ENCODE measurements around the gene ANKRD18B.
"Not testable (repeated sequence)": the region's sequence is repeated elsewhere in the genome, so short reads cannot be mapped to it uniquely, and the experiment has no call there.

The ANKRD18B gene

GRCh38 chr9:33535541-33535940, 11.5 kb downstream of the ANKRD18B start:
- DNase-seq: no peak

- DNase-seq: not testable (repeated sequence)
Observed at GRCh38 chr9:33543463-33543862, 19.4 kb downstream of the ANKRD18B start.

DNA sequence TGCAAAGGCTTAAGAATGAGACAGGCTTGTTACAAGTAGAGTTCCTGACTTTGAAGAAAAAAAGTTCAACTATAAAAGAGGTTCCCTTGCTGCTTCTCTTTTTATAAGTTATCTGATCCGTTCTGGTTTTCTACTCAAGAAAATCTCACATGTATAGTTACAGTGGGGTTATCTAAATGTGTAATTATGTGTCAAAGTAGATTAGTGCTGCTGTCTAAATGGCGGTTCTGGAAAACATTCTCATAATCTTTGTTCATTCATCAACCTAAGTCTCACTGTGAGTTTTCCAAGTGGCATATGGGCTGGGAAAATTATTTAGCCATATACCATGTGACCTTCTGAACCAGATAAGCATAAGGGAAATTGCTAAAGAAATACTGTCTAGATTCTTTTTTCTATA, 21.7 kb downstream of the ANKRD18B start:
- DNase-seq: not testable (repeated sequence)

DNA sequence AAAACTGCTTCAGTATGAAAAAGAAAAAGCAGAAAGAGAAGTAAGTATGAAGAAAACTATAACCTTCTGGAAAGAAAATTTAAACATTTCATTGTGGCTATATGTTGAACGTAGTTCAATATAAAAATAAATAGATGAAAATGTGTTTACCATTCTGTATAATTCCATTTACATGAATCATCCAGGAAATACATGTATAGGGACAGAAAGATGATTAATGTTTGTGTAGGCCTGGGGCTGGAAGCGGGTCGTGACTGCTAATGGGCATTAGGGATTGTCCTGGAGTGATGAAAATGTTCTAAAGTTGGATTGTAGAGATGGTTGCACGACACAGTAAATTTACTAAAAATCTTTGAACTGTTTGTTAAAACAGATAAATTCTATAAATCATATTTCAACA, 24.8 kb downstream of the ANKRD18B start:
- not testable (repeated sequence) for DNase-seq

DNA sequence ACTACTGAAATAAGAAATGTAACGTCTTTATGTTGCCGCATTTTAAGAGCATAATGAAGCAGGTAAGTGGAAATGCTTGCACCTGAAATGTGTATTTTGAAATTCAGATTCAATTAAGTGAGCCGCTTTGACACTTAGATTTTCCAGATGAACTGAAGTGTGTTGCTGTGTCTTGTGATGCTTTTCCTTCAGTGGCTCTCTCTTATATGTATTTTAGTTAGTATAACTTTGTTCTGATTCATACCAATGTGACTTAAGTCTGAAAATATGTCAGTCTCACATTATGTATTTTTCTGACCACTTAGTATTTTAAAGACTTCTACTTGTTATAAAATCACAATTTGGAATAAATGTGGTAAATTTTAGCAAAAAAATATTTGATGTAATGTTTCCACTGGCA, 25.4 kb downstream of the ANKRD18B start:
- DNase-seq: not testable (repeated sequence)

GRCh38 chr9:33551183-33551582, 27.1 kb downstream of the ANKRD18B start:
- not testable (repeated sequence) for DNase-seq

GRCh38 chr9:33552315-33552725, 28.3 kb downstream of the ANKRD18B start:
- peak; percentile 79 for DNase-seq

DNA sequence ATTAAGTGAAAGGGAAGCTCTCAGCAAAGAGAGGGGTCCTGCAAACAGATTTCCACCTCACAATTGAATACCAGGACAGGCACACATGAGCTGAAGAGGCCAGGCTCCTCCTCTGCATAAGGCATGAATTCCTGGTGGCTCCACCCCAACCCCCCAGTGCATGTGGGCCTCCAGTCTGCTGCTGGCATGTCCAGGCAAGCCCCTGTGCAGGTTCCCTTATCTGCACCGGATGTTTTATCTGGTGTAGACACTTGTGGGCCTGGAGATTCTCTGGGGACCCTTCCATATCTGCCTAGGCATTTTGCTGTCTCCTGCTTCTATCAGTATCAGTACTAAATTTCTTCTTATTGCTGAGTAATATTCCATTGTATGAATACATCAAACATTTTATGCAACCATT, 36.2 kb downstream of the ANKRD18B start:
- not testable (repeated sequence) for DNase-seq

DNA sequence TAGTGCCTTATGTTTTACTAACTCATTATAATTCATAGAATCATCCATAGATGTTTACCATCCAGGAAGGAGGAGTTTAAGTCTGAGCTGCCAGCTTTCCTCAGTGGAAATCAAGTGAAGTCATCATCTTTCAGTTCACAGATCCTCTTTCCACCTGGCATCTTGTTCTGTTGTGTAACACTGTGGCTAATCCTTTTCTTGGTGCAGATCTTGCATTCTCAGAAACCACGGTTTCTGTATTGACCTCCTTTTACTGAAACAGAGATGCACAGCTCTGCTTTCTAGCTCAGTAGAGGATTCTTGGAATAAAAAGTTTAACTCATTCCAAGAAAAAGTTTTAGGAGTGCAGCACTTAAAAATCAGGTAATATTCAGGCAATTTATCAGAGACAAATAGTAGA, 38.1 kb downstream of the ANKRD18B start:
- DNase-seq: peak; percentile 58

GRCh38 chr9:33567776-33568175, 43.7 kb downstream of the ANKRD18B start:
- not testable (repeated sequence) for DNase-seq

DNA sequence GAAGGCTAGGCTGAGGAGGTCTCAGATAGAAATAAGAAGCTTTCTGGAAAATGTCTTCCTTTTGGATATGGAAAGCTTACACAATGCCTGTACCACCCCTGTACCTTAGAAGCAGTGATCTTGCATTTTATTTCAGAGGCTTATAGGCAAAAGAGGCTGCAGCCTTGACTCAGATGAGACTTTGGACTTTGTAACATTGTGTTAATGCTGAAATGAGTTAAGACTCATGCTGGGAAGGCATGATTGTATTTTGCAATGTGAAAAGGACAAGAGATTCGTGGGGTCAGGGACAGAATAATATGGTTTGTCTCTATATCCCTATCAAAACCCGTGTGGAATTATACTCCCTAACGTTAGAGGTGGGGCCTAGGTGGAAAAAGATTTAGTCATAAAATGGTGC, 53.7 kb downstream of the ANKRD18B start:
- not testable (repeated sequence) for DNase-seq

GRCh38 chr9:33579996-33580395, 55.9 kb downstream of the ANKRD18B start:
- DNase-seq: not testable (repeated sequence)

- not testable (repeated sequence) for DNase-seq
Observed at GRCh38 chr9:33582686-33583085, 58.6 kb downstream of the ANKRD18B start.

- not testable (repeated sequence) for DNase-seq
Observed at GRCh38 chr9:33586128-33586527, 62.1 kb downstream of the ANKRD18B start.

DNA sequence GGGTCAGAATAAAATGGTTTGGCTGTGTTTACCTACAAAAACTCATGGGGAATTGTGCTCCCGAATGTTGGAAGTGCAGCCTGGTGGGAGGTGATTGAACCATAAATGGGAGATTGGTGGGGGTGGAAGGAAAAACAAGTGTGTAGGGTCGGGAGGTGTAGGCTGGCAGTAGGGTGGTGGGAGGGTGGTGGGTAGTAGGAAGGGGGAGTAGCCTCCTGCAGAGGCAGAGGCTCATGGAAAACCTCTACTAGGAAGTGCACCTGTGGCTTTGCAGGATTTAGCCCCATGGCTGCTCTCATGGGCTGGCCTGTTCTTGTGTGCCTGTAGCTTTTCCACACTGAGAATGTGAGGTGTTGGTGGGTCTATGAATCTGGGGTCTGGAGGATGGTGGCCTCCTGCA, 63.7 kb downstream of the ANKRD18B start:
- DNase-seq: not testable (repeated sequence)

DNA sequence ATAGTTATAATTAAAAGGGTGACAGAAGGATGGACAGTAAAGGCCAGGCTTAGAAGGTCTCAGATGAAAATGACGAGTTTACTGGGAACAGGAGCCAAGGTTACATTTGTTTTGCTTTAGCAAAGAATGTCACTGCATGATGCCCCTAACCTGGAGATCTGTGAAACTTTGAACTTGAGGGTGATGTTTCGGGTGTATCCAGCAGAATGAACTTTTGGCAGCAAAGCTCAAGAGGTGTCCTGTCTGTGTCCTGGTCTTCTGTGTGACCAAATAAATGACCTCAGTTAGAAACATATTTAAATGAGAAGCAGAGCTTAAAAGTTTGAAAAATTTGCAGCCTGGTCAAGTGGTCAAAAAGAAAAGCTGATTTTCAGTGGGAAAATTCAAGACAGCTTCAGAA, 64.8 kb downstream of the ANKRD18B start:
- DNase-seq: not testable (repeated sequence)

GRCh38 chr9:33590857-33591256, 66.8 kb downstream of the ANKRD18B start:
- not testable (repeated sequence) for DNase-seq

- not testable (repeated sequence) for DNase-seq
Observed at GRCh38 chr9:33596974-33597373, 72.9 kb downstream of the ANKRD18B start.

GRCh38 chr9:33597386-33597785, 73.3 kb downstream of the ANKRD18B start:
- peak; percentile 8 for DNase-seq

- DNase-seq: not testable (repeated sequence)
Observed at GRCh38 chr9:33598796-33599379, 74.8 kb downstream of the ANKRD18B start.

DNA sequence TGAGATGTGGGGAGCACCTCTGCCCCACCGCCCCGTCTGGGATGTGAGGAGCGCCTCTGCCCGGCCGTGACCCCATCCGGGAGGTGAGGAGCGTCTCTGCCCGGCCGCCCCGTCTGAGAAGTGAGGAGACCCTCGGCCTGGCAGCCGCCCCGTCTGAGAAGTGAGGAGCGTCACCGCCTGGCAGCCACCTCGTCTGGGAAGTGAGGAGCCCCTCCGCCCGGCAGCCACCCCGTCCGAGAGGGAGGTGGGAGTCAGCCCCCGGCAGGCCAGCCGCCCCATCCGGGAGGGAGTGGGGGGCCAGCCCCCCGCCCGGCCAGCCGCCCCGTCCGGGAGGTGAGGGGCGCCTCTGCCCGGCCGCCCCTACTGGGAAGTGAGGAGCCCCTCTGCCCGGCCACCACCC, 76.9 kb downstream of the ANKRD18B start:
- not testable (repeated sequence) for DNase-seq

GRCh38 chr9:33604249-33604648, 80.2 kb downstream of the ANKRD18B start:
- DNase-seq: not testable (repeated sequence)

GRCh38 chr9:33604936-33605335, 80.9 kb downstream of the ANKRD18B start:
- DNase-seq: not testable (repeated sequence)

DNA sequence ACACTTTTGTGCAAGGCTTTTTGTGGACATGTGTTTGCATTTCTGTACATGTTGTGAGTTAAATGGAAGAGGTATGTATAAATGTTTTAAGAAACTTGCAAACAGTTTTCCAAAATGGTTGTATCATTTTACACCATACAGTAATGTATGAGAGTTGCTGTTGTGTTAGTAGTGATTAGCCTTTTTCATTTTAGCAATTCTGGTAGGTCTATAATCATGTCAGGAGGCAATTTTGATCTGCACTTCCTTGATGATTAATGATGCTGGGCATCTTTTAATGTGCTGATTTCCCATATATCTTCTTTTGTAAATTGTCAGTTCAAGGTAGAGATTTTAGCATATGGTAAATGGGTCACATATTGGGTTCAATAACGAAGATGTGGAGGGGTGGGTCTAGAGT, 87.3 kb downstream of the ANKRD18B start:
- DNase-seq: no peak

- not testable (repeated sequence) for DNase-seq
Observed at GRCh38 chr9:33612410-33612809, 88.4 kb downstream of the ANKRD18B start.

Data from activated CD4-positive, alpha-beta T cell treated with anti-CD3 and anti-CD28 coated beads, Interleukin-10, Interleukin-2, amounts not matched to agents 100 ng/mL and 50 ng/mL, durations not matched to agents 16 hours and 8 hours (primary cell).